HG03139 (cell line): ENCODE measurements around the gene MICU1.
A peak's percentile ranks its signal among the peaks of the same experiment; 100 is the strongest.

Experiments used
- ATAC-seq: cut with Tn5 transposase; IDR thresholded peaks from one replicate; pipeline ENCODE4 v1.9.1; 2021; ENCODE audit not compliant: unreplicated experiment

The MICU1 gene

DNA sequence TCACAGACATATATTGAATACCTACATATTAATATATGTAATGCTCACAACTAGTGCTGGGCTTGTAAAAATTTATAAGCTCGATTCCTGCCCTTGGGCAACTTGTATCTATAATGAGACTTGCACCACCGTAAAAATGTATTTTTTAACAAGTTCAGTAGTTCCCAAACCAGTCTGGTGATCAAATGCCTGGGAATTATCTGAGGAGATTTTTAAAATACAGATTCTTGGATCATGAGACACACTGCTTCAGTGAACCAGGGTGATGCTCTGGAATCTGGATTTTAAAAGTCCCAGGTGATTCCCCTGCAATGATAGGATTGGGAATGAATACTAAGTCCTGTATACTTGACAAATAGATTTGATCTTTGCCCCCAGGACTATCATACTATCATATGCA lies 4.3 kb upstream of the MICU1 start:
- no peak for ATAC-seq

DNA sequence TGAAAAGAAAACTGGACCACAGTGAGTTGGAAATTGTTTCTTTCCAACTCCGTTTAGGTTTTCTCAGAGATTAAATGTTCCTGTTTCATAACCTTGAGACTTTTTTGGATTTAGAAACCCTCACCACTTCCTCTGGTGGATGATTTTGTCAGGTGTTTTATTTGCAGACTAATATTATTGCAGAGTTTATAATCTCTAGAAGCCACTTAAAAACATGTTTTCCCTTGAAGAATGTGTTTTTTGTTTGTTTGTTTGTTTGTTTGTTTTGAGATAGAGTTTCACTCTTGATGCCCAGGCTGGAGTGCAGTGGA lies 520 bp upstream of the MICU1 start:
- ATAC-seq, result peak; percentile 6

DNA sequence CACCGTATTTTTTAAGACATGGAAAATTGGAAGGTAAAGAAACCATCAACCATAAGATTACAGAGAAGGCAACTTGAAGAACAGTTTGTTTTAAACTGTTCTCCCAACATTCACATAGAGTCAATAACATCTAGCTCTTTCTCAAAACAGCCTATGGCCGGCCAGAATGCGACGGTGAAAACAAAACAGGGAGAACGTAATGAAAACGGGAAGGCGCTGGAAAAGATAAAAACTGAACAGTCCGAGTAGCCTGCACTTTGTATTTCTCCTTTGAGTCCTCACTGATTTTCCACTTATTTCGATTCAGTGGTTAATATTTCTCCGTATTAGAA lies 637 bp downstream of the MICU1 start:
- ATAC-seq, result no peak

DNA sequence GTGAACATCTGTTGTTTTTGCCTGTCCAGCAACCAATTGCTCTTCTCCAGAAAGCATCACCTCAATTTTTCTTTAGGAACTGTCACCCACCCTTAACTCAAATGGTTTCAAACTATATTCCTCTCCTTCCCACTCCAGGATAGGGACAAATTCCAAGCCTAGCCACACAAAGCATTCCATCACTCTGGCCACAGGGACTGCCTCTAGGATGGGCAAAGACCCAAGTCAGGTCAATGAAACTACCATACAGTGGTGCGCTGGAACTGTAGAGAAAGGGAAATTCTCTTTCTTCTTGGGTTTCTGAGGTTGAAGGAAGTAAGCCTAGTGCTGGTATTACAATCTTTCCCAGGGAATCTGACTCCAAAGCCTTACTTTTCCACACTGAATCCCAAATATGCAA lies 3.6 kb downstream of the MICU1 start:
- ATAC-seq, result no peak

DNA sequence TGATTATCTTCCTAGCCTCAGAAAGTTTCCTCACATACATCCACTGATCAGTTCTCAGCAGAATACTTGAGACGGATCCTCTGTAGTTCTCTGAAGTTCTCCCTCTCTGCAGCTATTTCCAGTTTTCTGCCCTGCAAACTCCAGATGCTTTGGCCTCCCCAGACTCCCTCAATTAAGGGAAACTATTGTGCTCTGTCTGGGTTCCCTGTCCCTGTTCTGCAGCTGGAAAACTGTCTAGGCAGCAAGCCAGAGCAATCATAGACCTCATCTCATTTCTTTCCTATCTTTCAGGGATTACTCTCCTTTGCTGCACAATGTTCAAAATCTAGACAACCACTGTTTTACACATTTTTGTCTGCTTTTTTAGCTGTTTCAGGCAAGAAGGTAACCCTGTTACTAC lies 9.2 kb downstream of the MICU1 start:
- no peak for ATAC-seq

DNA sequence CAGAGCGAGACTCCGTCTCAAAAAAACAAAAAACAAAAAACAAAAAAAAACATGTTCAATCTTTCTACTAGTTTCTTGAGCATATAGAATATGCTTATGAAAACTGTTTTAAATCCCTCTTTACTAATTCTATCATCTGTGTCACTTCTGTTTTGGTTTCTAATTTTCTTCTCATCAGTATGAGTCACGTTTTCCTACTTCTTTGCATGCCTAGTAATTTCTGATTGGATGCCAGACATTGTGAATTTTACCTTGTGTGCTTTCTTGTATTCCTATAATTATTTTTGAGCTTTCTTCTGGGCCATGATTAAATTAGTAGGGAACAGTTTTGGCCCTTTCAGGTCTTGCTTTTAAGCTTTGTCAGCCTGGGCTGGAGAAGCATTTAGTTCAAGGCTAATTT lies 9.9 kb downstream of the MICU1 start:
- no peak for ATAC-seq

DNA sequence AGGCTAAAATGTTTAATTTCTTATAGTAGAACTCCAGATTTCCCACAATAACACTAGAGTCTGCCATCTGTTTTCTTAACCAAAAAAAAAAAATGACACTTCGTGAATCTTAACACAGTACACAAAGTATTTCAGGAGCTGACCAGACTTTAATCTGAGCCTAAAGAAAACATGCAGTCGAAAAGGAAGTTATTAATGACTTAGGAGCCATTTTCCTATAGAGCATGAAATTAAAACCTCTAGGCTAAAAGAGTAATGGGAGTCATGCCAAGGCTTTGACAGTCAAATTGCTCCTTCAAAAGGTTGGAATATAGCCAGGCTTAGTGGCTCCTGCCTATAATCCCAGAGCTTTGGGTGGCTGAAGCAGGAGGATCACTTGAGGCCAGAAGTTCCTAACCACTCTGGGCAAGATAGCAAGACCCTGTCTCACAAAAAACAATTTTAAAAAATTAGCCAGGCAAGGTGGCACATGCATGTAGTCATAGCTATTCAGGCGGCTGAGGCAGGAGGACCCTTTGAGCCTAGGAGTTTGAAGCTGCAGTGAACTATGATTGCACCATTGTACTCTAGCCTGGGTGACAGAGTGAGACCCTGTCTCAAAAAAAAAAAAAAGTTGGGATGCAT lies 13.6 kb downstream of the MICU1 start:
- no peak for ATAC-seq

DNA sequence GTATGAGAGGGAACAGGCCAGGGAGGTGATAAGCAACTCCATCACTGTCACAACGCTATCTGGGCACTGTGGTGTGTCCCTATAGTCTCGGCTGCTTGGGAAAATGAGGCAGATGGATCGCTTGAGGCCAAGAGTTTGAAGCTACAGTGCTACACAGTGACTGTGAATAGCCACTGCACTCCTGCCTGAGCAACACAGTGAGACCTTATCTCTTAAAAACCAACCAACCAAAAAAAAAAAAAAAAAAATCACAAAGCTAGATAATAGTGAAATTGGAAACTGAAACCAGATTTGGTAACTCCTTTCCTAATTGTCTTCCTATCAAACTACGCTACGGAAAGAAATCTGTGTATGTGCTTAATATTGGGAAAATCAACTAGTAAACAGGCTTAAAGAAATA lies 14.1 kb downstream of the MICU1 start:
- no peak for ATAC-seq

DNA sequence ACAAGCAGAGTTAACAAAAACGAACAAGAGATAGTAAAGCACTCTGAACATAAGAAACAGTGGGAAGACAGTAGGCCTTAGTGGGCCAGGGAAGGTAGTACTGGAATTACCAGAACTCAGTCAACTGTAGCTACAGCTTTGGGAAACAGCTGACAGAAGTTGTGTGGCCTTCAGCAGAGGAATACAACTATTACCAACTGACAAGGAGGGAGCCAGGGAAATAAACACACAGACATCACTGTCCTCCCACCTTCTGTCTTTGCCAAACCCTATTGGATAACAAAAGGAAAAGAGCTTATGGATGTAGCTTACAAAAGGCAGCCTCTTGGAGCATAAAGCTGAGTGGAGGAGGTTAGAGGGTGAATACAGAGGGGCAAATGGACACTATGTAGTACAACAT lies 15.4 kb downstream of the MICU1 start:
- no peak for ATAC-seq

DNA sequence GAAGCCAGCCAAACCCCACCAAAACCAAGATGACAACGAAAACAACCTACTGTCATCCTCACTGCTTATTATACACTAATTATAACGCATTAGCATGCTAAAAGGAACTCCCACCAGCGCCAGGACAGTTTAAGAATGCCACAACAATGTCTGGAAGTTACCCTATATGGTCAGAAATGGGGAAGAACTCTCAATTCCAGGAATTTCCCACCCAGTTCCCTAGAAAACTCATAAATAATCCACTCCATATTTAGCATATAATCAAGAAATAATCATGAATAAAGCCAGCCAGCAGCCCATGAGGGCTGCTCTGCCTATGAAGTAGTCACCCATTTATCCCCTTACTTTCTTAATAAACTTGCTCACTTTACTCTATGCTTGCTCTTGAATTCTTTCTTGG lies 20.8 kb downstream of the MICU1 start:
- ATAC-seq, result no peak

DNA sequence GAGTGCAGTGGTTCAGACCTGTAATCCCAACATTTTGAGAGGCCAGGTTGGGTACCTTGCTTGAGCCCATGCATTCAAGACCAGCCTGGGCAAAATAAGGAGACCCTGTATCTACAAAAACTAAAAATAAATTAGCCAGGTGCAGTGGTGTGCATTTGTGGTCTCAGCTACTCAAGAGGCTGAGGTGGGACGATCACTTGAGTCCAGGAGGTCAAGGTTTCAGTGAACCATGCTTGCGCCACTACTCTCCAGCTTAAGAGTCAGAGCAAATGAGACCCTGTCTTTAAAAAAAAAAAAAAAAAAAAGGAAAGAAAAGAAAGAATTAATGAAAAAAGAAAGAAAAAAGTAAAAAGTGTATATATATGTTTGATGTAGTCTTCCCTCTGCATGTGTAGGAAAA lies 24.7 kb downstream of the MICU1 start:
- no peak for ATAC-seq

DNA sequence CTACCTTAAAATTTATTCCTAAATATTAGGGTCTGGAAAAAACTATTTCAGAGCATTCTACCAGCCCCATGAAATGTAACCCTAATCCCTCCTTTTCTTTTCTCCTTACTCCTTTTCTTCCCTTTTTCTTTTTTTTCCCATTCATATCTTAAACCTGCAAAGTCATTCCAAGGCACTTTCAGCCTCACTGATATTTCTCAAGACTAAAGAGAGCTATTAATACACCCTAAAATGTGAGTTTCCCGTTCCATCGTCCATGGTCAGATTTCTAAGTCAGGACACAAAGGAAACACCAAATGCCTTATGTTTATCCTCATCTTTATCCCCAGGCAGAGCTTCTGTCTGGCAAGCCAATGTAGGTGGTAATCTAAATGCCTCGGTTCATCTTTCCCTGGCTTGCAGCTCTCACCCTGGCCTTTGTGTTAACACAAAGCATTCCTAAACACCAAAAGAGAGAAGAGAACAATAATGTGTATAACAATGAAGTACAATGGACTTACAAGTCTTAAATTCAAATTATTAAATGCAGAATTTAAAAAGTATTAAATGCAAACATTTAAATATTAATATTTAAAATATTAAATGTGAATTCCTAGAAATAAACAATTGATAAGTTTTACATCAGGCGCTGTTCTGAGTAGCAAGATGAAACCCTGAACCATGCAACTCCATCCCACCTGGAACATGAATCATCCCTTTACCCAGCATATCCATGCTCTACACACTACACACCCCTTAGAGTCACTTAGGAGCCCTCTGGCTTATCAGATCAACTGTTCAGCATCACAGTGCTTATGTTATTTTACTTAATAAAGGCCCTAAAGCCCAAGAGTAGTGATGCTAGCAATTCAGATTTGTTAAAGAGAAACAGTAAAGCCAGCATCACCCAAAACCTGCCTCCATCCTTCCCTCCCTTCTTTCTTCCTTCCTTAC lies 26.8 kb downstream of the MICU1 start:
- no peak for ATAC-seq

DNA sequence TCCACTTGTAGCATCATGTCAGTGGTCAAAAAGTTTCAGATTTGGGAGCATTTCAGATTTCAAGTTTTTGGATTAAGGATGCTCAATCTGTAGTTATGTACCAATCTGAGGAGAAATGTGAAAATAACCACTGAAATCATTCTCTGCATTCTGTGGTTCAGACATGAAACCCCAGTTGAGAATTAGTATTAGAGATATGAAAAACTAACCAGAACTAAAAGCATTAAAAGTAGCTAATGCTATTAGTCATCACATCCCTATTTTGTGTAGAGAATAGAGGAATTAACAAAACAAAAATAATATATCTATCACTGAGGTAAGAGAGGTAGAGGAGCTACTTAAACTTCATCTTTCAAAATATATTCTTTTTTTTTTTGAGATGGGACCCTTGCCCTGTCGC lies 28.0 kb downstream of the MICU1 start:
- no peak for ATAC-seq

DNA sequence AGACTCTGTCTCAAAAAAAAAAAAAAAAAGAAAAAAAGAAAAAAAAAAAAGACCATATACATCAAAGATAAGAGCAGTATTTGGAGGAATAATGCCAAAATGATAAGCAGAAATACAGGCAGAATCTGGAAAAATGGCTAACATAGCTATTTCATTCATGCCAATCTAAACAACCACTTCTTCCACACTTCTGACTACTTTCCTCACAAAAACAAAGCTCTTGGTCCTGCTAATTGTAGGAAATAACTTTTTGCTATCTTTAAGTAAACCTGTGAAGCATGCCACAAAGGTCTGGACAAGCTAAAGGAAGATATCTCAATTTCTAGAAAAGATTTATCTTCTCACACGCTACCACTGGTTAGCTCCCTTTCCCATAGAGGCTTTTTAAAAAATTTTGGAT lies 30.4 kb downstream of the MICU1 start:
- no peak for ATAC-seq

DNA sequence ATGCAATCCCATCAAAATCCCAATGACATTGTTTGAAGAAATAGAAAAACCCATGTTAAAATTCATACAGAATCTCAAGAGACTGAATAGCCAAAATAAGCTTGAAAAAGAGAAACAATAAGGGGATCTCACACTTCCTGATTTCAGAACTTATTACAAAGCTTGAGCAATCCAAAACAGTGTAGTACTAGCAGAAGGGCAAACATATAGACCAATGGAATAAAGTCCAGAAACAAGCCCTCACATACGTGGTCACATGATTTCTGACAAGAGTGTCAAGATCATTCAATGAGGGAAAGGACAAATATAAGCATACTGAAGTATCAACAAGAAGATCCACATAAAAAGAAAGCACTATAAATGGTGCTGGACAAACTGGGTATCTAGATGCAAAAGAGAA lies 31.9 kb downstream of the MICU1 start:
- ATAC-seq, result no peak

DNA sequence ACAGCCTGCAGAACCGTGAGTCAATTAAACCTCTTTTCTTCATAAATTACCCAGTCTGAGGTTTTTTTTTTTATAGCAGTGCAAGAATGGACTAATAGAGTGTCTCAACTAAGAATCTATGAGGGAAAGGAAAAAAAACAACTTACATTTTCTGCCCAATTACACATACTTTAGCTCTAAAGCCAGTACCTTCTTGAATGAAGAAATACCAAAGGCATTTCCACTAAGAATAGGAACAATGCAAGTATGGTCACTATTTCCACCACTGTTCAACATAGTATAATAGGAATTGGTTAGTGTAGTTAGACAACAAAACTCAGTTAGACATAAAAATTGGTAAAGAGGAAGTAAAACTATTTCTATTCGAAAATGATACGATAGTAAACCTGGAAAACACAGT lies 37.6 kb downstream of the MICU1 start:
- no peak for ATAC-seq

DNA sequence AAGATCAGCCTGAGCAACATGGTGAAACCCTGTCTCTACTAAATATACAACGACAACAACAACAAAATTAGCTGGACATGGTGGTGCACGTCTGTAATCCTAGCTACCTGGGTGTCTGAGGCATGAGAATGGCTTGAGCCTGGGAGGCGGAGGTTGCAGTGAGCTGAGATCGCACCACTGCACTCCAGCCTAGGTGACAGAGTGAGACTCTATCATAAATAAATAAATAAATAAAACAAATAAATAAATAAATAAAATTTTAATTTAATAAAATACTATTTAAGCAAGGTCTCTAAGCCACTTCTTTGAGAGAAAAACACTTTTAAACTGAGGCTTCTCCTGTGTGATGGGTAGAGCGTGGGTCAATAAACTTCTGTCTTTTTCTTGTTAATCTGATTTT lies 38.3 kb downstream of the MICU1 start:
- no peak for ATAC-seq

DNA sequence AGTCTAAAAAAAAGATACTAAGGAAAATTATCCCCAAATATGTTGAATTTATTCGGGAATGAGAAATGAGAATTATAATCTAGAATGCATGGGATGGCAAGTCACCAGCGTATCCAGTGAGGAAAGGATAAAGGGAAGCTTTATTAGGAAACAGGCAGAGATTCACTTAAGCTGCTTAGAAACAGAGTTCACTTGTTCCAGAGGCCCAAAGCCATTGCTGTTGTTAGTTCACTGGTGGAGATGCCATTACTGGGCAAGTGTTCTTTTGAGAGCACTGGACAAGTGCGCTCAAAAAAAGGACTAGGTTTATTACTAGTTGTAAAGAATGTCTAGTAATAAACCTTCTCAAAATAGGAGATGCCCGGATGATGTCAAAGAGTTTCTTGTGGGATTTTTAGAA lies 51.2 kb downstream of the MICU1 start:
- ATAC-seq, result no peak

DNA sequence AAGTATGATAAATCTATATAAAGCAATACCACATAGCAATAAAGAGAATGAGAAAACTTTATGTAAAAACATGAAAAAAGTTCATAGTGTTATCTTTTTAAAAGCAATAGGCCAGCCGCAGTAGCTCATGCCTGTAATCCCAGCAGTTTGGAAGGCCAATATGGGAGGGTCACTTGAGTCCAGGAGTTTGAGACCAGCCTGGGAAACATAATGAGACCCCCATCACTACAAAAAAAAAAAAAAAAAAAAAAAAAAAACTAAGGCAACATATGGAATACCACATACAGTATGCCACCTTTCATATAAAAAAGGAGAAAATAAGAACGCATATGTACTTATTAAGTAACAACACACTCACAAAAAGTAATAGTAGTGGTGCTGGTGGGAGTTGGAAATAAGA lies 52.8 kb downstream of the MICU1 start:
- ATAC-seq, result no peak

DNA sequence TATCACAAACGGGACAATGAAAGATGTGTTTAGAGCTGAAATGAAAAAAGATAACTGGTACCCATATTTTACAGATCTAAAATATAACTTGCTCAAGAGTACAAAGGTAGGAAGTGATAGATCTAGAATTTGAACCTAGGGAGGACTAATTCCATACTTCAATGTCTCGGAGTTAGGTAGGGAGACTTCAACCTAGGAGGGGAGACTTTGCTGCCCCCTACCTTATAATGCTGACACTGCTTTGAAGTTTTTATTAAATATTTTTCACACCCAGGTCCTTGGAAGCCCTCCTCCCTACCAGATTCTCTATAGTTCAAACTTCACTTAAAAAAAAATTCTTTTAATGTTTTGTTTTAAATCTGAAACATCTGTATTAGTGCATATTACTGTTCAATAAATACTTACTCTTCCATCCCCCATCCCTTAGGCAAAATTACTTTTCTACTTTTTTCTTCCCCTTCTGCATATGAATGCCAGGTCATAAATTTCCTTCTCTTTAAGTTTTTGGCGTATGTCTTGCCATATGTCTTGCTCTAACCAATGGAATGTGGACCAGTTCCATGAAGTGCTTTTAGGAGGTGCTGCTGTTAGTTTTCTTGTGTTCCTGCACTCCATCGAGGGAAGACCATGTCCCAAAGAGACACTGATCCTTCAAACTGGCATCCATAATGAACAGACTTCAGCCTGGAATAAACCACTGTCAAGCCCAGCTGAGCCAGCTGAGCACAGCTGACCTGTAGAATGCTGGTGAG lies 57.8 kb downstream of the MICU1 start:
- no peak for ATAC-seq

DNA sequence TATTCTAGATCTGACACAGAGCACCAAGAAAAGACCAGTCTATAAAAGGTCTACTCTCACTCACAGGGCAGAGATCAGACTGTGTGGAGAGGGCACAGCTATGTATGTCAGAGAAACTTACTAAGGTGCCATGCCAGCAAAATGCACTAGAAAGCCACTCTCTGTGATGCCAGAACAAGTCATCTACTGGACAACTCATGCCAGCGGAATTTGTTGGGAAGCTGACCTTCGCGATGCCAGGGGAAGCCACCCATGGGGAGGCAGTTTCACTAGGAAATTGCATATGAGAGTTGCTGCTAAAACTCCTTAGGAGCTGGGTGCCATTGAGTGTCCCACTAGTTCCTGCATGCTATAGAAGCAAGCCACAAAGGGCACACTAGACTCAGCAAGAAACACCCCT lies 58.5 kb downstream of the MICU1 start:
- ATAC-seq, result no peak

DNA sequence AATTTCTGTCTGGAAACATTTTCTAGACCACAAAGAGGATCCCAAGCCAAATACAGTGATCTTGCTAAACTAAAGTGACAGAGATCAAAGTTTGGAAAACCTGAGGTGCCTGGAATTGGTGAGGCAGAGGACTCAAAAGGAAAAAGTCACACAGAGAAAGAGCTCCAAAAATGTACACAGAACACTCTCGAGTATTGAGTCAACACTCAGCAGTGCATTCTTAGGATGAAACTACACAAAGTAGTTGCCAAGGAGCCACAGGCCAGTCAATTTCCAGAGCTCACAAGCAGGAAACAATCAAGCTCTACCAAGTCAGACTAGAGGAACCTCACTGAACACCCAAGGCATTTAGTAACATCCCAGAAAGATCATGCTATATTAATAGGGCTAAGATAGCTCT lies 61.3 kb downstream of the MICU1 start:
- no peak for ATAC-seq
